NT2/D1 (cell line): Measurements from ENCODE around the gene SPATA46.

Experiments used
- SUZ12 ChIP-seq: IDR thresholded peaks from 2 replicates; pipeline ENCODE4 v1.6.1; 2011; ENCODE audit not compliant: insufficient read length, insufficient read depth; ENCODE audit errors: extremely low read depth
- YY1 ChIP-seq: IDR thresholded peaks from 2 replicates; pipeline ENCODE4 v1.6.1; 2011; ENCODE audit not compliant: insufficient read length, insufficient read depth
- ZNF274 ChIP-seq: IDR thresholded peaks from 2 replicates; pipeline ENCODE4 v1.6.1; 2011; ENCODE audit warnings: mild to moderate bottlenecking, low read depth, low read length

DNA sequence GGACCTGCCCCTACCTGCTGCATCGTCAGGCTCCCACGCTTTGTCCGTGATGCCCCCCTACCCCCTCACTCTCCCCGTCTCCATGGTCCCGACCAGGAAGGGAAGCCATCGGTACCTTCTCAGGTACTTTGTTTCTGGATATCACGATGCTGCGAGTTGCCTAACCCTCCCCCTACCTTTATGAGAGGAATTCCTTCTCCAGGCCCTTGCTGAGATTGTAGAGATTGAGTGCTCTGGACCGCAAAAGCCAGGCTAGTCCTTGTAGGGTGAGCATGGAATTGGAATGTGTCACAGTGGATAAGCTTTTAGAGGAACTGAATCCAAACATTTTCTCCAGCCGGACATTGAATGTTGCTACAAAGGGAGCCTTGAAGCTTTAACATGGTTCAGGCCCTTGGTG lies 8.9 kb downstream of the SPATA46 start:
- TF ChIP-seq SUZ12 (no peak), YY1 (no peak), ZNF274 (no peak)
